Tibial nerve (tissue), 4 donors: ENCODE results near the gene MRPL44. TPM values are rescaled to one million over a fixed set of nuclear protein-coding genes. Genes with fewer than 3 reads are reported as not detected.

ENCODE experiments used
- DNase-seq, 2 donors: peaks; one replicate each; pipeline ENCODE4 v3.0.0-alpha.2; 2019; ENCODE audit warnings: low spot score in 2 of 2
- H3K27ac ChIP-seq, 4 donors: fragments of 200-600 bp; sonication (generic) in 3 of 4; one replicate each; pipeline ENCODE4 v1.5.1; 2017 to 2019; ENCODE audit warnings: mild to moderate bottlenecking in 1 of 4
- H3K27me3 ChIP-seq, 2 donors: fragments of 200-600 bp; sonication (generic) in 1 of 2; one replicate each; pipeline versions ENCODE4 v1.5.1 to v1.6.0; 2017 to 2019
- H3K36me3 ChIP-seq, 3 donors: fragments of 200-600 bp; sonication (generic); one replicate each; pipeline ENCODE4 v1.5.1; 2018 to 2019
- H3K4me1 ChIP-seq, 4 donors: fragments of 200-600 bp; sonication (generic) in 3 of 4; one replicate each; pipeline ENCODE4 v1.5.1; 2017 to 2019
- H3K4me3 ChIP-seq, 4 donors: fragments of 200-600 bp; sonication (generic) in 3 of 4; one replicate each; pipeline ENCODE4 v1.5.1; 2017 to 2019; ENCODE audit warnings: mild to moderate bottlenecking in 1 of 4, moderate library complexity in 1 of 4
- H3K9me3 ChIP-seq, 4 donors: fragments of 200-600 bp; sonication (generic) in 3 of 4; one replicate each; pipeline ENCODE4 v1.5.1; 2017 to 2019
- CTCF ChIP-seq, 5 experiments: fragments of 200-600 bp in 3 of 5; fragments of 450-650 bp in 2 of 5; sonication (generic) in 3 of 5; IDR thresholded peaks; one replicate each; pipeline ENCODE4 v1.5.1; 2016 to 2019; ENCODE audit warnings: antibody characterized with exemption in 5 of 5, mild to moderate bottlenecking in 3 of 5, moderate library complexity in 2 of 5
- EP300 ChIP-seq, 2 donors: sonication (generic); formaldehyde crosslinking; IDR thresholded peaks; one replicate each; pipeline ENCODE4 v1.6.1; 2017; ENCODE audit warnings: antibody characterized with exemption in 2 of 2, mild to moderate bottlenecking in 1 of 2
- POLR2A ChIP-seq, 2 donors: fragments of 450-650 bp; IDR thresholded peaks; one replicate each; pipeline ENCODE4 v1.6.1; 2017; ENCODE audit warnings: antibody characterized with exemption in 2 of 2, mild to moderate bottlenecking in 2 of 2, moderate library complexity in 2 of 2
- WGBS, 2 donors: methylation state at CpG; one replicate each; pipeline ENCODE4 v1.1.5; 2018; 5-methylcytosine and 5-hydroxymethylcytosine counted together
- total RNA-seq, 4 donors: library from RNA; depleted of rRNA; stranded (reverse); fragments of >200 nt; gene quantifications; one replicate each; pipeline ENCODE4 v1.1.0, GENCODE V29; 2016

The MRPL44 gene
- total RNA-seq, 4 donors from 2014 or later = 17.7 to 27.3 (median 20.2) TPM

- TF ChIP-seq CTCF (IDR thresholded peaks at IDR 0.05) (no peak), POLR2A (IDR thresholded peaks at IDR 0.05) (no peak), EP300 (IDR thresholded peaks at IDR 0.05) (no peak)
- Histone ChIP-seq H3K4me1 (peaks cover 0 to 9% (median 0%) of the 10 kb centered on the region in 4 donors), H3K9me3 (no peaks in the 10 kb centered on the region), H3K36me3 (peaks cover 0 to 20% (median 0%) of the 10 kb centered on the region in 3 donors), H3K27ac (peak overlapping the region in 2 of 4 donors; percentile 37 to 55), H3K4me3 (no peak overlapping the region), H3K27me3 (no peaks in the 10 kb centered on the region)
- DNase-seq = no peak
- 42 to 52% methylated on average over 16 of the region's 16 CpGs for WGBS, 2 donors
Measured at GRCh38 chr2:224004105-224004695, 46.9 kb downstream of the MRPL44 start.

GRCh38 chr2:224008702-224009261 is 51.5 kb downstream of the MRPL44 start:
- no peak overlapping the region for H3K4me3 ChIP-seq
- TF ChIP-seq POLR2A (IDR thresholded peaks at IDR 0.05) = no peak
- no peak overlapping the region for H3K27ac ChIP-seq
- H3K9me3 ChIP-seq = no peaks in the 10 kb centered on the region
- WGBS, 2 donors = 69 to 84% methylated on average over 12 of the region's 12 CpGs
- H3K27me3 ChIP-seq = no peaks in the 10 kb centered on the region
- H3K36me3 ChIP-seq = no peaks in the 10 kb centered on the region
- no peak for DNase-seq
- peaks cover 0 to 9% (median 0%) of the 10 kb centered on the region in 4 donors for H3K4me1 ChIP-seq

- no peak overlapping the region for H3K27ac ChIP-seq
Measured at GRCh38 chr2:224009605-224010315, 52.5 kb downstream of the MRPL44 start.

GRCh38 chr2:224011837-224012236 is 54.6 kb downstream of the MRPL44 start:
- no peak overlapping the region for H3K27ac ChIP-seq
- TF ChIP-seq POLR2A (IDR thresholded peaks at IDR 0.05) (no peak), EP300 (IDR thresholded peaks at IDR 0.05) (no peak), CTCF (IDR thresholded peaks at IDR 0.05) (no peak)
- no peaks in the 10 kb centered on the region for H3K9me3 ChIP-seq
- no peaks in the 10 kb centered on the region for H3K4me1 ChIP-seq
- DNase-seq = no peak
- 86 to 97% methylated on average over 1 of the region's 1 CpG for WGBS, 2 donors
- H3K36me3 ChIP-seq = no peaks in the 10 kb centered on the region
- no peaks in the 10 kb centered on the region for H3K27me3 ChIP-seq
- H3K4me3 ChIP-seq = no peak overlapping the region

More at GRCh38 chr2:224009605-224010315, 52.5 kb downstream of the MRPL44 start:
- Histone ChIP-seq H3K36me3 (no peaks in the 10 kb centered on the region), H3K27me3 (no peaks in the 10 kb centered on the region), H3K4me3 (no peak overlapping the region), H3K9me3 (no peaks in the 10 kb centered on the region), H3K4me1 (peaks cover 0 to 9% (median 0%) of the 10 kb centered on the region in 4 donors)
- TF ChIP-seq POLR2A (IDR thresholded peaks at IDR 0.05) = no peak
- no peak for TF ChIP-seq CTCF (IDR thresholded peaks at IDR 0.05)
- TF ChIP-seq EP300 (IDR thresholded peaks at IDR 0.05) = no peak
- 83 to 87% methylated on average over 5 of the region's 5 CpGs for WGBS, 2 donors
- DNase-seq = no peak

GRCh38 chr2:224014336-224014735 is 57.1 kb downstream of the MRPL44 start:
- H3K27me3 ChIP-seq = no peaks in the 10 kb centered on the region
- 65 to 71% methylated on average over 4 of the region's 4 CpGs for WGBS, 2 donors
- DNase-seq = no peak
- no peak overlapping the region for H3K27ac ChIP-seq
- no peaks in the 10 kb centered on the region for H3K36me3 ChIP-seq
- TF ChIP-seq EP300 (IDR thresholded peaks at IDR 0.05) = no peak
- no peak for TF ChIP-seq POLR2A (IDR thresholded peaks at IDR 0.05)
- TF ChIP-seq CTCF (IDR thresholded peaks at IDR 0.05) = no peak
- H3K4me1 ChIP-seq = no peaks in the 10 kb centered on the region
- no peak overlapping the region for H3K4me3 ChIP-seq
- no peaks in the 10 kb centered on the region for H3K9me3 ChIP-seq
